Activated T-cell treated with anti-CD3 and anti-CD28 coated beads, Interleukin-2, amount 50 U/mL, for 1 hour (primary cell): Measurements from ENCODE around the gene CACNA1B.
"Not testable (repeated sequence)": the region's sequence is repeated elsewhere in the genome, so short reads cannot be mapped to it uniquely, and the experiment has no call there.

ENCODE experiments used
- DNase-seq: peaks from one replicate; pipeline ENCODE4 v3.0.0-alpha.2; 2020

The CACNA1B gene

GRCh38 chr9:137890768-137891587, 13.4 kb downstream of the CACNA1B start:
- DNase-seq: not testable (repeated sequence)

- no peak for DNase-seq
Observed at GRCh38 chr9:137891588-137892423, 14.2 kb downstream of the CACNA1B start.

GRCh38 chr9:137892424-137893191, 15.0 kb downstream of the CACNA1B start:
- DNase-seq: no peak

GRCh38 chr9:137893670-137894069, 16.1 kb downstream of the CACNA1B start:
- no peak for DNase-seq

GRCh38 chr9:137899551-137900360, 22.2 kb downstream of the CACNA1B start:
- no peak for DNase-seq

- DNase-seq: no peak
Observed at GRCh38 chr9:137900584-137901310, 23.2 kb downstream of the CACNA1B start.

GRCh38 chr9:137902646-137903045, 25.1 kb downstream of the CACNA1B start:
- no peak for DNase-seq

- no peak for DNase-seq
Observed at GRCh38 chr9:137905740-137906139, 28.2 kb downstream of the CACNA1B start.

- DNase-seq: no peak
Observed at GRCh38 chr9:137907776-137908175, 30.2 kb downstream of the CACNA1B start.

GRCh38 chr9:137912671-137913070, 35.1 kb downstream of the CACNA1B start:
- no peak for DNase-seq

GRCh38 chr9:137913132-137913531, 35.5 kb downstream of the CACNA1B start:
- no peak for DNase-seq

GRCh38 chr9:137913771-137914767, 36.5 kb downstream of the CACNA1B start:
- no peak for DNase-seq

- DNase-seq: no peak
Observed at GRCh38 chr9:137916540-137916939, 39.0 kb downstream of the CACNA1B start.

GRCh38 chr9:137917116-137917515, 39.5 kb downstream of the CACNA1B start:
- no peak for DNase-seq

GRCh38 chr9:137917795-137918194, 40.2 kb downstream of the CACNA1B start:
- DNase-seq: no peak

GRCh38 chr9:137918331-137919094, 40.9 kb downstream of the CACNA1B start:
- no peak for DNase-seq

- no peak for DNase-seq
Observed at GRCh38 chr9:137919095-137919465, 41.5 kb downstream of the CACNA1B start.

- DNase-seq: no peak
Observed at GRCh38 chr9:137919649-137920141, 42.1 kb downstream of the CACNA1B start.

- no peak for DNase-seq
Observed at GRCh38 chr9:137920753-137921152, 43.2 kb downstream of the CACNA1B start.
